ENCODE data around the gene TRPV5.

Gene TRPV5

DNA sequence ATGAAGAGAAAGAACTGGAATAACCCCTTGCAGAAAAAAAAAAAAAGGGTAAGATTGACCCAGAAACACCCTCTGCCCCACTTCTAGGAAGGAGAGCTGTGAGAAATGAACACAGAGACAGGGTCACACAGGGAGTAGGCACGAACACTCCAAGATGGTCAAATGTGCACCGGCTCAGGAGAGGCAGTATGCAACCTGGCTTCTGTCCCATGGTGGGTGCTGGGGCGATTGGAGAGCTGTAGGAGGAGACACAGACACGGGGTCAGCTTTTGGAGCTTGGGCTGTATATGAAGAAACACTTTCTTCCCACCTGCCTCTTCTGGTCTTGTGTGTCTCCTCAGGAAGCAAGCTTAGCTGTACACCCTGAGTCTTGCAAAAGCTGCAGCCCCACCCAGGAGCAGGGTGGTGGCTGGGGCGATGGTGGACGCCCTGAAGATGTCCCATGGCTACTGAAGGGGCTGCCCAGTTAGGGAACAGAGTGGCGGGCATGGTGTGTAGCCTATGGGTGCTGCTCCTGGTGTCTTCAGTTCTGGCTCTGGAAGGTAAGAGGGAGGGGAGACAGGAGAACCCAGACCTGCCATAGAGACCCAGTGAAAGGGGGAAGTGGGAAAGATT lies 70.7 kb downstream of the TRPV5 start:
- no peak overlapping the region for H3K27ac ChIP-seq
- no peak overlapping the region for H3K4me3 ChIP-seq

DNA sequence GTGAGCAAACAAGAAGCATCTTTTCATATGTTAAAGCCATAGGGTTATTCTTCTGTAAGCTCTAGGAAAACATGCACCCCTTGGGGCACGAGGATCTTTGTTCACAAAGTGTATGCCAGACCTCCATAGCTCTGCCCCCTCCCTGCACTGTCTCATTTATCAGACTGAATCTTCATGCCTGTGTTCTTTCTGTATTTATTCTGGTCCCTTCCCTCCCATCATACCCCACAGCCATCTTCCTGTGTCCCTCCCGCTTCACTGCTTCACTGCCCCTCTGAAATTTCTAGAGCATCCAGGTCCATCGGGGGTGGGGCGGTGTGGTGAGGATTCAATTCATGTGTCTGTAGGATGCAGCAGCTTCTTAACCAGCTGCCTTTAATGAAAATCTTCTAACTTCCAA lies 71.2 kb downstream of the TRPV5 start:
- no peak overlapping the region for H3K27ac ChIP-seq
- H3K4me3 ChIP-seq, result no peak overlapping the region

- no peak overlapping the region for H3K27ac ChIP-seq
- no peak overlapping the region for H3K4me3 ChIP-seq
These were observed 72.6 kb downstream of the TRPV5 start for GRCh38 chr7:142860968-142861367.

GRCh38 chr7:142859829-142860228 lies 73.7 kb downstream of the TRPV5 start:
- Histone ChIP-seq H3K4me3 (no peak overlapping the region), H3K27ac (no peak overlapping the region)

DNA sequence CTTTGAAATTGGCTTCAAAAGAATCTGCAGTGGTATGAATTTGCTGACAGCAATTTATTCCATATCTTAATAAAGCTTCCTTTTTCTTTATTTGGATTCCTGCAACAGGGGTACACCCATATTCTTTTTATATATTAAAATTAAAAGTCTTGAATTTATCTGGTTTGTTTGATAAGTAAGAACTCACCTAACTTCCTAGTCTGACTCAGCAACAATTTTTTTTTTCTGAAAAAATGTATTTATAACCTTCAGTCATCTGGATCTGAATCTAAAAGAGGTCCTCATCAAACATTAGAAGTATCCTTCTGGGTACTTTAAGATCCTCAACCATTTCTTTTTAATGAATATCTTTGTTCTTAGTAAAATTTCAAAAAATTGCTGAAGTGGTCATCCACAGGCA lies 74.1 kb downstream of the TRPV5 start:
- Histone ChIP-seq H3K27ac (no peak overlapping the region), H3K4me3 (no peak overlapping the region)

Measured in skin epidermis (tissue), 12 donors.